NOMO-1 treated with DMSO at 0.1 percent for 48 hours (cell line): ENCODE measurements around the gene EDNRA.
"Not testable (repeated sequence)": the region's sequence is repeated elsewhere in the genome, so short reads cannot be mapped to it uniquely, and the experiment has no call there.

Experiments used
- DNase-seq: peaks from one replicate; lab custom pipeline; 2025; ENCODE audit not compliant: unreplicated experiment; lab: John Stamatoyannopoulos, UW

EDNRA gene

GRCh38 chr4:147480891-147481576 lies at the start of gene EDNRA:
TSS of gene EDNRA (plus strand) at chr4:147481097. CDS start at chr4:147485682, 4,585 bp downstream.
- no peak for DNase-seq

- not testable (repeated sequence) for DNase-seq
Observed at GRCh38 chr4:147434370-147434769, 46.5 kb upstream of the EDNRA start.

- DNase-seq: no peak
Observed at GRCh38 chr4:147440442-147440841, 40.5 kb upstream of the EDNRA start.

GRCh38 chr4:147447786-147448185 lies 33.1 kb upstream of the EDNRA start:
- DNase-seq: no peak

GRCh38 chr4:147453561-147454141 lies 27.2 kb upstream of the EDNRA start:
- no peak for DNase-seq

- DNase-seq: no peak
Observed at GRCh38 chr4:147456706-147457105, 24.2 kb upstream of the EDNRA start.

- no peak for DNase-seq
Observed at GRCh38 chr4:147461161-147461560, 19.7 kb upstream of the EDNRA start.

DNA sequence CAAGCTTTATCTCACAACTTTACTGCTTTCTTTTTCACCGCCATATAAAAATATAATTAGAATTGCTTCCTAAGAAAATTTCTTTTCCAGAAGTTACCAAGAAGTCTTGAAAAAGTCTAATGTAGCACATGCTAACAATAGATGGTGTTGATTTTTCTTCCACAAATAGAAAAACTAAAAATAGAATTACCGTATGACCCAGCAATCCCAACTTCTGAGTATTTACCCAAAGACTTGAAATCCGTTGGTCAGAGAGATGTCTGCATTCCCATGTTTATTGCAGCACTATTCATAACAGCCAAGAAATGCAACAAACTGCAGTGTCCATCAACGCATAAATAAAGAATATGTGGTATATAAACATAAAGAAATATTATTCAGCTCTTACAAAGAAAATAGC lies 17.8 kb upstream of the EDNRA start:
- DNase-seq: no peak

GRCh38 chr4:147465461-147465860 lies 15.4 kb upstream of the EDNRA start:
- DNase-seq: no peak

DNA sequence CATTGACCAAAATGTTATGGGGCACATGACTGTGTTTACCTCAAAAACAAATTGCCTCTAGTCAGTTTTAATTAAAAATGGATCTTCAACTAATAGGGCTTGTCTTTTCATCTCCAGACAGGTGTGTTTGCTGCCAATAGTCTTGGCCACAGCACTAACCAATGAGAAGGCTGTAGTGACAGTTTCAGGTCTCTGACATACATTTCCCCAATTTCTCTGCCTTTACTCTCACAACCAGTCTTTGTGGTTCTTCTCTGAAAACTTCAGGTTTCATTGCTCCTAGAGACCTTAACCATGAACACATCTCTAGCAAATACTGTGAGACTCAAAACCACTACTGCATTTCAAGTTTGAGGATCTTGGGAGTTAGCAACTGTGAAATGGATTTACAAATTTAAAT lies 3.5 kb upstream of the EDNRA start:
- DNase-seq: no peak

DNA sequence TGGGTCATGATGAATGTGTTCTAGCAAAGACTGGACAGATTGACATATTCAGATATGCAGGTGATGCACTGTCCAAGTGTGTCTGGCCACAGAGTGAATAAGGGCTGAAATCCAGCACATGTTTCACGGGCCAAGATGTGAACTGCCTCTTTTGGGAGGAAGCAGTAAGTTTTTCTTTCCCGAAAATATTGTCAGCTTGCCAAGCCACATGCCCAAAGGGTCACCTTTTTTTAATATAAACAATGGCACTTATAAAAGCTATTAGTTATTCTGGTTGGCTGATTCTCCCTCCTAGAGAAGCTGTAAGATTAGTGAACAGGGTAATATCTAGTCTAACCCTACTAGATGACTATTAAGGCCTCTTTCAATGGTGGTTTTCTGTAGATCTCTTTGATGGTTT lies 1.5 kb upstream of the EDNRA start:
- DNase-seq: no peak

DNA sequence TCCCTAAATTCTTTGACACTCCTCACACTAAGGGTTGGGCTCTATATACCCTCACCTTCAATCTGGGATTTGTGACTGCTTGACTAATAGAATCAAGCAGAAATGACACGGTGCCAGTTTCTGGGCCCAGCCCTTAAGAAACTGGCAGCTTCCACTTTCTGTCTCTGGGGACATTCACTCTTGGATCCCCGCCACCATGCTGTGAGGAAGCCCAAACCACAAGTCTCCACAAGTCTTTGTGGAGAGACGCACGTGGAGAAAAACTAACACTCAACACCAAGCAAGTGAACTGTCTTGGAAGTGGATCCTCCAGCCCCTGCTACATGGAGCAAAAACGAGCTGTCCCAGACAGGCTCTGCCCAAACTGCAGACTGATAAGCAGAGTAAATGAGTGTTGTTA lies 1.1 kb upstream of the EDNRA start:
- no peak for DNase-seq

DNA sequence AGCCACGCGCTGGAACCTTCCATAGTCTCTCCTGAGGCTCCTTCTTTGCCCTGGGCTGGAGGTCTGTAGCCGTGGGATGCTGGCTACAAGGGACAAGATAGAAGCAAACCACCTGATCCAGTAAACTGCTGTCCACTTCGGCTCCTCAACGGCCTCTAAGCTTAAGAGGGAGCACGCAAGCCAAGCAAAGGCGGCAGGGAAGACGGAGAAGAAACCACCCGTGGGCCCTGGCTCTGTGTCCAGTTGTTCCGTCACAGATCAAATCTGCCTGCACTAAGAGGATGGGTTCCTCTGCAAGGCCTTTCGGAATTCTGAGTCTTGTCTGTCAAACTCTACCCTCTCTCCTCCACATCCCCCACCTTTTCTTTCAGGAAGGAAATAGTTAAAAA lies 401 bp upstream of the EDNRA start:
- DNase-seq: no peak

- no peak for DNase-seq
Observed at GRCh38 chr4:147481577-147482109, 746 bp downstream of the EDNRA start.

- DNase-seq: no peak
Observed at GRCh38 chr4:147482281-147482680, 1.4 kb downstream of the EDNRA start.

DNA sequence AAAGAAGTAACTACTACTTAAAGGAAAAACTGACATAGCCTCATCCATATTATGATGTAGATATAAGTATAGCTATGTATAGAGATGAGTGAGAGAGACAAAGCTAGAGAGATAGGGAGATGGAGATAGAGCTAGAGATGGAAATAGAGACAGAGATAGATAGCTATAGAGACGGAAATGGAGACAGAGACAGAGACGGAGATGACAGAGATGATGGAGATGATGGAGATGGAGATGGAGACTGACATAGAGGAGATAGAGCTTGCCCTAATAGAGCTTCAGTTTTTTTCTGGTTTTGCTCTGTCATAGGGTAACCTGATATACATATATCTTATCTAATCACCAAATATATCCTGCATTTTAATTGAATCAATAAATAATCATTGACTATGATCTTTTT lies 4.3 kb downstream of the EDNRA start:
- DNase-seq: no peak

GRCh38 chr4:147487616-147488015 lies 6.7 kb downstream of the EDNRA start:
- DNase-seq: no peak

- no peak for DNase-seq
Observed at GRCh38 chr4:147488556-147488955, 7.7 kb downstream of the EDNRA start.

GRCh38 chr4:147491086-147491485 lies 10.2 kb downstream of the EDNRA start:
- DNase-seq: no peak

DNA sequence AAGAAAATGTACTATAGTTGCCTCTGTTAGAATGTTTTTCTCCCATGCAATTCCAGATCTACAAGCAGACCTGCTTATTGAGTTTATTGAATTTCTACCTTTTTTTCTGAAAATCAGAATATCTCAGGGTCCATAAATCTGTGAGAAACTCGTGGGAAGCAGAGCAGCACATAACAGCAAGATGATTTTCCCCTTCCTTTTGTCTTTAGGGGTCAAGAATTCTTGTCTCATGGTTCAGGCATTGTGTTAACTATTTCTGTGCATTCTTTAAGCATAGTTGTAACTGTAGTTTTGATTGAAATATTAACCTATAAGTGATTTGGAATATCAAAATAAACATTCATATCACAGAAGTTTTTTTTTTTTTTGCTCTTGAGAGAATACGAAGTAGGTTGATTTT lies 11.4 kb downstream of the EDNRA start:
- no peak for DNase-seq

GRCh38 chr4:147492761-147493160 lies 11.9 kb downstream of the EDNRA start:
- DNase-seq: no peak

DNA sequence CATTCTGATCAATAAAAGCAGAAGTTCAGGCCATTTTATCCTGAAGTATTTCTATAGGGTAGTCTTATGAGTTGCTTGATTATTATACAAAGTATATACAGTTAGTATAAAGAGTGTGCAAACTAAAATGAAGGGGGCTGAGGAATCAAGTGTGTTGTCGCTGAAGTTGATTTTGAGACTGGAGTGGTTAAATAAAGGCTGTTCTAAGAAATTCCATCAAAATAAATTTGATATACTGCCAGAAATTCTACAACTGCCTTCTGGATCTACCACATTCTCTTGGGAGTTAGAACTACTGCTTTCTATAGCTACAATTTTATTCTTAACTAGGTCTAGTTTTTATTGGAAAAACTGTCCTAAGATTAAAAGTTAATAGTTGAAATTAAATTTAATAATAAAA lies 12.4 kb downstream of the EDNRA start:
- no peak for DNase-seq

DNA sequence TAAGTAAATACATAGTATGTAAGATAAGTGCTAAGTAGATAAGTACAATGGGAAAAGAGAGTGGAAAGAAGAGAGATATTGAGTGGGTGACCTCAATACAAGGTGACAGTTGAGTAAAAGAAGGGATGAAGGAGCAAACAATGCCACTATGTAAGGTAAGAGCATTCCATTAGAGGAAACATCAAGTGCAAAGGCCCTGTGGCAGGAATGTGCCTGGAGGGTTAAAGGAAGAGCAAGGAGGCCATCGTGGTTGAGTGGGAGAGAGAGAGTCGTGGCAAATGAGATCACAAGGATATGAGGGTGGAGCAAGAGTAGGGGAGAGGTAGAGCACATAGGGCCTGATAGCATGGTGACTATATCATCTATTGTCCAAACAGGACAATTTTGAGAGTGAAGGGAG lies 13.4 kb downstream of the EDNRA start:
- no peak for DNase-seq
